OCI-LY1 (cell line): Measurements from ENCODE around the gene SLAIN2.

Experiments
- H2AFZ ChIP-seq: fragments of 200-600 bp; sonication (generic), shearing (Covaris generic); 2 replicates; pipeline ENCODE4 v1.6.0; 2014; ENCODE audit warnings: antibody characterized with exemption, mild to moderate bottlenecking, low read length
- H3F3A ChIP-seq: fragments of 200-600 bp; sonication (generic), shearing (Covaris generic); 2 replicates; pipeline ENCODE4 v1.6.0; 2014; ENCODE audit warnings: mild to moderate bottlenecking, antibody characterized with exemption, low read length, moderate library complexity; ENCODE audit not compliant: insufficient read depth
- H3K27ac ChIP-seq: fragments of 200-600 bp; sonication (generic); 2 replicates; pipeline ENCODE4 v1.5.1; 2014; ENCODE audit warnings: low read length, mixed run types, mild to moderate bottlenecking, low read depth; ENCODE audit not compliant: poor library complexity, severe bottlenecking
- H3K27me3 ChIP-seq: fragments of 200-600 bp; sonication (generic); 2 replicates; pipeline ENCODE4 v1.6.0; 2014; ENCODE audit warnings: antibody characterized with exemption, mild to moderate bottlenecking, low read length, moderate library complexity; ENCODE audit not compliant: insufficient read depth
- H3K36me3 ChIP-seq: fragments of 200-600 bp; sonication (generic); 2 replicates; pipeline ENCODE4 v1.6.1; 2014; ENCODE audit warnings: mild to moderate bottlenecking, antibody characterized with exemption, low read length, moderate library complexity, mixed read lengths; ENCODE audit not compliant: insufficient read depth
- H3K4me1 ChIP-seq: fragments of 200-600 bp; sonication (generic); 2 replicates; pipeline ENCODE4 v1.5.1; 2014; ENCODE audit warnings: mild to moderate bottlenecking, low read length, moderate library complexity; ENCODE audit not compliant: insufficient read depth, severe bottlenecking
- H3K4me2 ChIP-seq: fragments of 200-600 bp; sonication (generic), shearing (Covaris generic); 2 replicates; pipeline ENCODE4 v1.6.1; 2014; ENCODE audit warnings: low read length
- H3K4me3 ChIP-seq: fragments of 200-600 bp; sonication (generic); 2 replicates; pipeline ENCODE4 v1.5.1; 2014; ENCODE audit warnings: low read length, low read depth, mild to moderate bottlenecking, mixed read lengths; ENCODE audit not compliant: poor library complexity, severe bottlenecking
- H3K79me2 ChIP-seq: fragments of 200-600 bp; shearing (Covaris generic); 2 replicates; pipeline ENCODE4 v1.6.1; 2016; ENCODE audit warnings: mixed run types, low read length, mixed read lengths; ENCODE audit not compliant: insufficient read depth
- H3K9ac ChIP-seq: fragments of 200-600 bp; sonication (generic), shearing (Covaris generic); 2 replicates; pipeline ENCODE4 v1.6.1; 2014; ENCODE audit warnings: mild to moderate bottlenecking, low read length, mixed read lengths
- H3K9me2 ChIP-seq: fragments of 200-600 bp; sonication (generic), shearing (Covaris generic); 2 replicates; pipeline ENCODE4 v1.6.1; 2014; ENCODE audit warnings: low read depth, mild to moderate bottlenecking, low read length, mixed read lengths
- H3K9me3 ChIP-seq: fragments of 200-600 bp; shearing (Covaris generic); 2 replicates; pipeline ENCODE4 v1.6.1; 2014; ENCODE audit warnings: low read length, mixed read lengths
- H4K20me1 ChIP-seq: fragments of 200-600 bp; sonication (generic), shearing (Covaris generic); 2 replicates; pipeline ENCODE4 v1.6.0; 2016; ENCODE audit warnings: mild to moderate bottlenecking, low read length; ENCODE audit not compliant: insufficient read depth
- CTCF ChIP-seq: fragments of 200-600 bp; sonication (generic), shearing (Covaris generic); IDR thresholded peaks from 2 replicates; pipeline ENCODE4 v1.5.1; 2017; ENCODE audit warnings: mild to moderate bottlenecking, antibody characterized with exemption, low read length, moderate library complexity, mixed read lengths
- EZH2 ChIP-seq: fragments of 200-600 bp; sonication (generic), shearing (Covaris generic); IDR thresholded peaks from 2 replicates; pipeline ENCODE4 v1.8.0; 2017; ENCODE audit warnings: borderline replicate concordance, mixed run types, mild to moderate bottlenecking, antibody characterized with exemption, low read length, moderate library complexity, mixed read lengths

SLAIN2 gene

GRCh38 chr4:48369771-48370170, 28.4 kb downstream of the SLAIN2 start:
- Histone ChIP-seq H3K27me3 (no peaks in the 10 kb centered on the region), H3F3A (no peaks in the 10 kb centered on the region), H3K36me3 (no peaks in the 10 kb centered on the region), H3K27ac (no peak overlapping the region), H3K9me2 (no peaks in the 10 kb centered on the region), H3K4me3 (no peak overlapping the region), H3K9ac (no peak overlapping the region), H3K9me3 (no peaks in the 10 kb centered on the region), H4K20me1 (no peaks in the 10 kb centered on the region), H3K79me2 (peaks cover 14% of the 10 kb centered on the region), H3K4me1 (no peaks in the 10 kb centered on the region), H3K4me2 (no peak overlapping the region), H2AFZ (no peak overlapping the region)
- TF ChIP-seq CTCF (no peak), EZH2 (no peak)

- Histone ChIP-seq H4K20me1 (no peaks in the 10 kb centered on the region), H3K27me3 (no peaks in the 10 kb centered on the region), H3K27ac (no peak overlapping the region), H3K4me3 (no peak overlapping the region), H3F3A (no peaks in the 10 kb centered on the region), H3K9me3 (no peaks in the 10 kb centered on the region), H3K9ac (no peak overlapping the region), H3K4me2 (no peak overlapping the region), H3K9me2 (no peaks in the 10 kb centered on the region), H3K4me1 (no peaks in the 10 kb centered on the region), H3K79me2 (peaks cover 14% of the 10 kb centered on the region), H3K36me3 (no peaks in the 10 kb centered on the region), H2AFZ (no peak overlapping the region)
- no peak for TF ChIP-seq CTCF
- no peak for TF ChIP-seq EZH2
Observed at GRCh38 chr4:48370260-48371134, 29.2 kb downstream of the SLAIN2 start.

GRCh38 chr4:48372272-48372671, 30.9 kb downstream of the SLAIN2 start:
- no peak overlapping the region for H3K9ac ChIP-seq
- H4K20me1 ChIP-seq: no peaks in the 10 kb centered on the region
- H3K4me3 ChIP-seq: no peak overlapping the region
- TF ChIP-seq CTCF (no peak), EZH2 (no peak)
- no peak overlapping the region for H3K4me2 ChIP-seq
- H3F3A ChIP-seq: no peaks in the 10 kb centered on the region
- H3K36me3 ChIP-seq: no peaks in the 10 kb centered on the region
- H2AFZ ChIP-seq: no peak overlapping the region
- no peaks in the 10 kb centered on the region for H3K4me1 ChIP-seq
- no peaks in the 10 kb centered on the region for H3K9me3 ChIP-seq
- no peaks in the 10 kb centered on the region for H3K9me2 ChIP-seq
- H3K27ac ChIP-seq: no peak overlapping the region
- no peaks in the 10 kb centered on the region for H3K27me3 ChIP-seq
- H3K79me2 ChIP-seq: peaks cover 6% of the 10 kb centered on the region; the same call in 1 of the 2 replicates
